KMS-11 (cell line): ENCODE results near the gene CA14.

Source experiments
- H2AFZ ChIP-seq: fragments of 200-600 bp; sonication (generic); 2 replicates; pipeline ENCODE4 v1.6.1; 2016; ENCODE audit warnings: antibody characterized with exemption, mixed run types, low read depth
- H3K27ac ChIP-seq: fragments of 200-600 bp; sonication (generic); 2 replicates; pipeline ENCODE4 v1.6.1; 2016; ENCODE audit warnings: mild to moderate bottlenecking, mixed run types
- H3K27me3 ChIP-seq: fragments of 200-600 bp; sonication (generic); 2 replicates; pipeline ENCODE4 v1.6.1; 2017; ENCODE audit warnings: mild to moderate bottlenecking, low read depth, mixed run types, moderate library complexity; ENCODE audit not compliant: insufficient read depth
- H3K36me3 ChIP-seq: fragments of 200-600 bp; sonication (generic); 2 replicates; pipeline ENCODE4 v1.6.1; 2017; ENCODE audit warnings: mild to moderate bottlenecking, mixed run types; ENCODE audit not compliant: insufficient read depth
- H3K4me1 ChIP-seq: fragments of 200-600 bp; sonication (generic); 2 replicates; pipeline ENCODE4 v1.6.1; 2016; ENCODE audit warnings: mild to moderate bottlenecking, low read depth, mixed run types; ENCODE audit not compliant: poor library complexity, severe bottlenecking
- H3K4me2 ChIP-seq: fragments of 200-600 bp; sonication (generic); 2 replicates; pipeline ENCODE4 v1.7.0; 2016; ENCODE audit warnings: mild to moderate bottlenecking, mixed run types
- H3K4me3 ChIP-seq: fragments of 200-600 bp; sonication (generic); IDR thresholded peaks from 2 replicates; pipeline ENCODE4 v1.6.1; 2017; ENCODE audit warnings: low read depth, low read length, mixed read lengths; ENCODE audit not compliant: insufficient read depth
- H3K79me2 ChIP-seq: fragments of 200-600 bp; sonication (generic); 2 replicates; pipeline ENCODE4 v1.6.1; 2016; ENCODE audit warnings: low read depth, mixed run types; ENCODE audit not compliant: insufficient read depth
- H3K9ac ChIP-seq: fragments of 200-600 bp; sonication (generic); 2 replicates; pipeline ENCODE4 v1.6.1; 2016; ENCODE audit warnings: mild to moderate bottlenecking, mixed run types
- H4K20me1 ChIP-seq: fragments of 200-600 bp; sonication (generic); 2 replicates; pipeline ENCODE4 v1.6.1; 2016; ENCODE audit warnings: mild to moderate bottlenecking, mixed run types; ENCODE audit not compliant: insufficient read depth
- TF ChIP-seq, protein P1 (sequence below): fragments of 200-600 bp; sonication (generic); conservative IDR thresholded peaks from 2 replicates; pipeline ENCODE4 v1.6.1; 2017; ENCODE audit warnings: low read depth, mild to moderate bottlenecking, antibody characterized with exemption, low read length, moderate library complexity, mixed read lengths

CA14 gene

DNA sequence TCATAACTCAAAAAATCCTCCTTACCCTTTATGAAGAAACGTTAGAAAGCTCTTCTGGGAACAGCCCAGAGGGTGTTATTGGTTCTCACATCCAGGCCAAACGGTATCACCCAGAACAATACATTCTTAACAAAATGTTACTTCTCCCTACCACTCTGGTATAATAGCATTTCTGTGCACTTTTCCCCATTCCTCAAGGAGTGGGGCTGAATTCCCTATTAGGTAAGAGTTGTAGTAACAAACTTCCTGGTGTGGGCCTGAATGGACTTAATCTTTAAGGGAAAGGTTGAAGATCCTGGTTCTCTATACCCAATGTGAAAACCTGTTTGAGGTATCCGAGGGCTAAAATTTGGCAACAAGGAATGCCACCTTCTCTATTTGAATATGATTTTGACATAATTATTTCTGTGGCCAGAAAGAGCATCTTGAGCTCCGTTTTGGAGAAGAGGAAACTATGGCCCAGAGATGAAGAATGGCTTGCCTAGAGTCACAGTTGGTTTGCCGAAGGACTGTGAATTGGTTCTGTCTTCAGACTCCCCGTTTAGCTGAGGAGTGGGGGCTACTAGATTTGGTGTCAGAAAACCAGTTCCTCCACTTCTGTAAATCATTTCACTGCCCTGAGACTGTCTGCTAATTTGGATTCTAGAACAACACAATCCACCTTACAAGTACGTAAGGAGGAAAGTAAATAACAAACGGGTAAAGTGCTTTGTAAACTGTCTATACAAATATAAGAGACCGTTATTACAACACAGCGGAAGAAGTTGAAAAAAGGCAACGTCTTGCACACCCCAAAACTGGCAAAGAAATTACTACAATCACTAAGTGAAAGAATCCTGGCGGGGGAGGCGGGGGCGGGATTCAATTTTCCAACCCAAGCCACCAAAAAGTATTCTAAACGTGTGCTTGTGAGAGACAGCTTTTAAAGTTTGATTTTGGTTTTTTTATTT is 23.9 kb upstream of the CA14 start:
- H2AFZ ChIP-seq = peak overlapping the region; percentile 53; the same call in 1 of the 2 replicates
- peaks cover 30% of the 10 kb centered on the region for H3K4me1 ChIP-seq
- H4K20me1 ChIP-seq = peaks cover 9% of the 10 kb centered on the region; the same call in 1 of the 2 replicates
- H3K4me2 ChIP-seq = peak overlapping the region; percentile 53
- H3K36me3 ChIP-seq = peaks cover 7% of the 10 kb centered on the region; the same call in 1 of the 2 replicates
- TF ChIP-seq, protein P1, sequence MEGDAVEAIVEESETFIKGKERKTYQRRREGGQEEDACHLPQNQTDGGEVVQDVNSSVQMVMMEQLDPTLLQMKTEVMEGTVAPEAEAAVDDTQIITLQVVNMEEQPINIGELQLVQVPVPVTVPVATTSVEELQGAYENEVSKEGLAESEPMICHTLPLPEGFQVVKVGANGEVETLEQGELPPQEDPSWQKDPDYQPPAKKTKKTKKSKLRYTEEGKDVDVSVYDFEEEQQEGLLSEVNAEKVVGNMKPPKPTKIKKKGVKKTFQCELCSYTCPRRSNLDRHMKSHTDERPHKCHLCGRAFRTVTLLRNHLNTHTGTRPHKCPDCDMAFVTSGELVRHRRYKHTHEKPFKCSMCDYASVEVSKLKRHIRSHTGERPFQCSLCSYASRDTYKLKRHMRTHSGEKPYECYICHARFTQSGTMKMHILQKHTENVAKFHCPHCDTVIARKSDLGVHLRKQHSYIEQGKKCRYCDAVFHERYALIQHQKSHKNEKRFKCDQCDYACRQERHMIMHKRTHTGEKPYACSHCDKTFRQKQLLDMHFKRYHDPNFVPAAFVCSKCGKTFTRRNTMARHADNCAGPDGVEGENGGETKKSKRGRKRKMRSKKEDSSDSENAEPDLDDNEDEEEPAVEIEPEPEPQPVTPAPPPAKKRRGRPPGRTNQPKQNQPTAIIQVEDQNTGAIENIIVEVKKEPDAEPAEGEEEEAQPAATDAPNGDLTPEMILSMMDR = no peak
- peak overlapping the region; percentile 99 for H3K4me3 ChIP-seq
- H3K79me2 ChIP-seq = peaks cover 60% of the 10 kb centered on the region
- H3K27me3 ChIP-seq = no peaks in the 10 kb centered on the region
- peak overlapping the region; percentile 90; the same call in 1 of the 2 replicates for H3K27ac ChIP-seq
- peak overlapping the region; percentile 86; the same call in 1 of the 2 replicates for H3K9ac ChIP-seq

DNA sequence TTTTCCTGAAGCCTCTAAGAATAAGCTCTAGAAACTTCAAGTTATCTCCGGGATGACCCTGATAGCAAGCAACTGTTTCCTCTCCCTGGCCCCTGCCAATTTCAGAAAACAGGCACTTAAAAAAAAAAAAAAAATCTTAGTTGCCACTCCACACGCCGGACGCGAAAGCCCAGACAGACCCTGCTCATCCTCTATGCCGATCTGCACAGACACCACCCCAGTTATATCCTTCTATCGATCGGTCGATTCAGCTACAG is 23.3 kb upstream of the CA14 start:
- peaks cover 30% of the 10 kb centered on the region for H3K4me1 ChIP-seq
- no peaks in the 10 kb centered on the region for H3K27me3 ChIP-seq
- H3K4me2 ChIP-seq = peak overlapping the region; percentile 53
- TF ChIP-seq, protein P1 = no peak
- peak overlapping the region; percentile 99 for H3K4me3 ChIP-seq
- peaks cover 7% of the 10 kb centered on the region; the same call in 1 of the 2 replicates for H3K36me3 ChIP-seq
- H3K79me2 ChIP-seq = peaks cover 60% of the 10 kb centered on the region
- peak overlapping the region; percentile 53 for H2AFZ ChIP-seq
- H3K27ac ChIP-seq = peak overlapping the region; percentile 90
- peaks cover 9% of the 10 kb centered on the region; the same call in 1 of the 2 replicates for H4K20me1 ChIP-seq
- peak overlapping the region; percentile 86 for H3K9ac ChIP-seq

DNA sequence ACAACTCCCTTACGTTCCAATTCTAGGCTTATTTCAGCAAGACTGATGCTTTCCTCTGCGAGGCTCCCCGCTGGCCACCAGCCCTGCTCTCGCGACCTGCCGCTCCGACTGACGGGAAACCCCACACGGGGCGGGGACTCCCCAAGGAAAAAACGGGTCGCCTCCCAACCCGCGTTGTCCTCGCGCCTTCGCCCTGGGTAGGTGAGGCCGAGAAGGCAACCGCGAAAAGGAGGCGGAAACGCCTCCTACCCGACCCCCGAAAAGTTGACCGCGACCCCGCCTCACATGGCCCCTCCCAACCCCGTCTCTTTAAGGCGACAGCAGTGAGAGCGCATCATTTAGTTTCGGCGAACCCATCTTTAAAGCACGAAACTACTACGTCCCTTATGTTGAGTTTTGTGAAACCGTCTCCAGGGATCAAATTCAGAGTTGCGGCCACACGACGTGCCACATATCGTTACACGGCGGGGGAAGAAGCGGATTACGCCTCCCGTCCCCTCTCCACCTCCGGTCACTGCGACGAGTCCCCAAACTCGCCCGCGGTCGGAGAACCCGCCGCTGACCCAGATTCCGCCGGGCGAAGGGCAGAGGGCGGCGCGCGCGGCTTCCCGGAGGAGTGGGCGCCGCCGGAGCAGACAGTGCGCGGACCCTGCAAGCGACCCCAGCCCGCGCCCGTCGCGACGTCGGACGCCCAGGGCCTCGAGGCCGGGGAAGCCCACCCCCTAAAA is 22.8 kb upstream of the CA14 start:
- H3K79me2 ChIP-seq = peaks cover 56% of the 10 kb centered on the region
- peak overlapping the region; percentile 53 for H3K4me2 ChIP-seq
- H3K36me3 ChIP-seq = peaks cover 7% of the 10 kb centered on the region; the same call in 1 of the 2 replicates
- H3K27ac ChIP-seq = peak overlapping the region; percentile 90
- peaks cover 30% of the 10 kb centered on the region for H3K4me1 ChIP-seq
- TF ChIP-seq, protein P1 = no peak
- H3K9ac ChIP-seq = peak overlapping the region; percentile 86
- peak overlapping the region; percentile 99 for H3K4me3 ChIP-seq
- peak overlapping the region; percentile 53 for H2AFZ ChIP-seq
- H3K27me3 ChIP-seq = no peaks in the 10 kb centered on the region
- peaks cover 9% of the 10 kb centered on the region; the same call in 1 of the 2 replicates for H4K20me1 ChIP-seq

DNA sequence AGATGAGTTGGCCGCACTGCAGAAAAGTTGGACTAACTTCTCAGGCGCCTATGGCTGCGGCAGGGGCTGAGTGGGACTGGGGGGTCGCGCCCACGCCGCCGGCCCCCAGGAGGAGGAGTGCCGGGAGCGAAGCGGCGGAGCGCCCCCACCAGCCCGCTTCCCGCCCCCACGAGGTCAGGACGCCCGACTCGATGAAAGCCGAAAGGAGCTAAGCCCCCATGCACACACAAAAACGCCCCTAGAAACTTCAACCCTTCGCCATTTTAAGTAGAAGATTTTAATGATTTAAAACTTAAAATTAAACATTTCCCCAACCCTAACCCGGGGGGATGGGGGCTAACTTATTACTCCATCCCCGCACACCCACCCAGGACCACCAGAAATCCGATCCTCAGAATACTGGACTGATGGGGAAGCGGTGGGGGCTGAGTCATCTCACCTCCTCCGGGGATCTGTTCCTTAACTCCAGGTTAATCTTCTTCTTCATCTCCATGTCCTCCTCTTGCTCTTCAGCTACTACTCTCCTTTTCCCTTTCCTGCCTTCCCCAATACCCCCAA is 22.2 kb upstream of the CA14 start:
- peak overlapping the region; percentile 99 for H3K4me3 ChIP-seq
- TF ChIP-seq, protein P1 = peak; percentile 48
- H3K4me1 ChIP-seq = peaks cover 30% of the 10 kb centered on the region
- peak overlapping the region; percentile 86 for H3K9ac ChIP-seq
- H3K79me2 ChIP-seq = peaks cover 50% of the 10 kb centered on the region
- peaks cover 9% of the 10 kb centered on the region; the same call in 1 of the 2 replicates for H4K20me1 ChIP-seq
- peak overlapping the region; percentile 90 for H3K27ac ChIP-seq
- peaks cover 2% of the 10 kb centered on the region; the same call in 1 of the 2 replicates for H3K36me3 ChIP-seq
- H3K27me3 ChIP-seq = no peaks in the 10 kb centered on the region
- H3K4me2 ChIP-seq = peak overlapping the region; percentile 53
- peak overlapping the region; percentile 53 for H2AFZ ChIP-seq
